AG10803 (cell line): ENCODE data around the gene KCTD13.
"Not testable (repeated sequence)": the region's sequence is repeated elsewhere in the genome, so short reads cannot be mapped to it uniquely, and the experiment has no call there.

Experiments used
- DNase-seq: peaks from one replicate; pipeline ENCODE4 v3.0.0; 2010; ENCODE audit warnings: low read depth
- H3K4me3 ChIP-seq: 2 replicates; pipeline ENCODE4 v1.5.1; 2011; ENCODE audit warnings: mild to moderate bottlenecking, low read length, control low read depth
- TF ChIP-seq, protein P1 (sequence below): conservative IDR thresholded peaks from 2 replicates; pipeline ENCODE4 v1.5.1; 2011; ENCODE audit warnings: mild to moderate bottlenecking, low read length, control low read depth, inconsistent platforms

Gene KCTD13

GRCh38 chr16:29891525-29892457 is 34.2 kb downstream of the KCTD13 start:
- no peak for DNase-seq
- TF ChIP-seq, protein P1, sequence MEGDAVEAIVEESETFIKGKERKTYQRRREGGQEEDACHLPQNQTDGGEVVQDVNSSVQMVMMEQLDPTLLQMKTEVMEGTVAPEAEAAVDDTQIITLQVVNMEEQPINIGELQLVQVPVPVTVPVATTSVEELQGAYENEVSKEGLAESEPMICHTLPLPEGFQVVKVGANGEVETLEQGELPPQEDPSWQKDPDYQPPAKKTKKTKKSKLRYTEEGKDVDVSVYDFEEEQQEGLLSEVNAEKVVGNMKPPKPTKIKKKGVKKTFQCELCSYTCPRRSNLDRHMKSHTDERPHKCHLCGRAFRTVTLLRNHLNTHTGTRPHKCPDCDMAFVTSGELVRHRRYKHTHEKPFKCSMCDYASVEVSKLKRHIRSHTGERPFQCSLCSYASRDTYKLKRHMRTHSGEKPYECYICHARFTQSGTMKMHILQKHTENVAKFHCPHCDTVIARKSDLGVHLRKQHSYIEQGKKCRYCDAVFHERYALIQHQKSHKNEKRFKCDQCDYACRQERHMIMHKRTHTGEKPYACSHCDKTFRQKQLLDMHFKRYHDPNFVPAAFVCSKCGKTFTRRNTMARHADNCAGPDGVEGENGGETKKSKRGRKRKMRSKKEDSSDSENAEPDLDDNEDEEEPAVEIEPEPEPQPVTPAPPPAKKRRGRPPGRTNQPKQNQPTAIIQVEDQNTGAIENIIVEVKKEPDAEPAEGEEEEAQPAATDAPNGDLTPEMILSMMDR = no peak
- no peak overlapping the region for H3K4me3 ChIP-seq

- H3K4me3 ChIP-seq, DNase-seq: not testable (repeated sequence)
Measured at GRCh38 chr16:29889372-29889771, 36.7 kb downstream of the KCTD13 start.

DNA sequence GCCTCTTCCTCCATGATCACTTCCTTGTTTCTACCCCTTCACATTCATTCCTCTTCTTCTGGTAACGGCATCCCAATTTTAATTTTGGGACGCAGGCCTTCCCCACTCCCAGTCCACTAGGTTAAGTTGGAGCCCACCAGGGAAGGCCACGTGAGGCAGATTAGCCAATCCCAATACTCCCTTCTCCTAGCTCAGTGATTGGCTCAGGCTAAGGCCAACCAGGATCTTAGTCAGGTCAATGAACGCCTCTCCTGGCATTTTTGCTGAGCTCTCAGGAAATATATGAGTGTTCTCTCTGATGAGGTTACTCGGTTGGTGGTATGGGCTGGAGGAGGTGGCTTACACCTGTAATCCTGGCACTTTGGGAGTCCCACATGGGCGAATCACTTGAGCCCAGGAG is 42.0 kb downstream of the KCTD13 start:
- TF ChIP-seq, protein P1 = no peak
- H3K4me3 ChIP-seq = no peak overlapping the region
- no peak for DNase-seq

DNA sequence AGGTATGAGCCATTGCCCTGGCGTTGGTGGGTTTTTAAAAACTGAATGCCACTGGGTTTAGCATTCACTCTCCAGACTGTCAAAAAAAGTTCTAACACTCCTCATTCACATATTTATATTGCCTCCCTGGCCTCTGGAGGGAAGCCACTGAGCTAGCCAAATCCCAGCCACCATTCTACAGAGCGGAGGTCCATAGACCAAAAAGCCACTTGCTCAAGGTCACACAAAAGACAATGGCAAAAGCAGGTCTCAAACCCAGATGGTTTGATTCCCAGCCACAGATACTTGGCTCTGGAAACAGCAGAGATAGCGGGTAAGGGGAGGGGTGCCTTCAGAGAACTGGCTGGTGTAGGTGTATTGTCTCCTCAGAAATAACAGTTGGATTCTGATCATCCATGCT is 45.0 kb downstream of the KCTD13 start:
- no peak overlapping the region for H3K4me3 ChIP-seq
- TF ChIP-seq, protein P1 = no peak
- no peak for DNase-seq

GRCh38 chr16:29878172-29878571 is 47.9 kb downstream of the KCTD13 start:
- no peak for DNase-seq
- no peak overlapping the region for H3K4me3 ChIP-seq
- TF ChIP-seq, protein P1 = no peak

- DNase-seq = no peak
- TF ChIP-seq, protein P1 = no peak
- no peak overlapping the region for H3K4me3 ChIP-seq
Measured at GRCh38 chr16:29877266-29877961, 48.6 kb downstream of the KCTD13 start.

GRCh38 chr16:29876594-29877249 is 49.3 kb downstream of the KCTD13 start:
- TF ChIP-seq, protein P1 = no peak
- peak overlapping the region; percentile 30 for H3K4me3 ChIP-seq
- no peak for DNase-seq
